Lung (tissue), 12 donors: ENCODE results near the gene RPH3AL. TPM values are rescaled to one million over a fixed set of nuclear protein-coding genes. Genes with fewer than 3 reads are reported as not detected.

Experiments
- ATAC-seq: fragments of 200-7000 bp; cut with Tn5 transposase; one replicate; pipeline ENCODE4 v1.9.1; 2020; ENCODE audit warnings: moderate number of reproducible peaks; ENCODE audit not compliant: insufficient read depth, low FRiP score
- DNase-seq, 3 donors: peaks; one replicate each; pipeline ENCODE4 v3.0.0-alpha.2; 2013 to 2017
- H3K27ac ChIP-seq, 2 donors: one replicate each; pipeline ENCODE4 v1.5.1; 2013; ENCODE audit warnings: mild to moderate bottlenecking in 2 of 2, moderate library complexity in 2 of 2, control low read depth in 1 of 2, inconsistent platforms in 1 of 2, low read depth in 1 of 2, low read length in 1 of 2
- H3K27me3 ChIP-seq, 3 donors: one replicate each; pipeline ENCODE4 v1.5.1; 2013; ENCODE audit warnings: low read length in 2 of 3; ENCODE audit not compliant: control insufficient read depth in 3 of 3, insufficient read depth in 3 of 3
- H3K36me3 ChIP-seq, 4 donors: one replicate each; pipeline ENCODE4 v1.5.1; 2013; ENCODE audit warnings: low read length in 4 of 4, mild to moderate bottlenecking in 1 of 4, moderate library complexity in 1 of 4; ENCODE audit not compliant: control insufficient read depth in 4 of 4, insufficient read depth in 4 of 4
- H3K4me1 ChIP-seq, 5 donors: one replicate each; pipeline ENCODE4 v1.5.1; 2013; ENCODE audit warnings: low read length in 5 of 5, mild to moderate bottlenecking in 2 of 5, moderate library complexity in 1 of 5; ENCODE audit not compliant: control insufficient read depth in 5 of 5, insufficient read depth in 5 of 5
- H3K4me3 ChIP-seq: one replicate; pipeline ENCODE4 v1.5.1; 2013; ENCODE audit warnings: mild to moderate bottlenecking, control low read depth, moderate library complexity
- H3K9ac ChIP-seq, 2 donors: one replicate each; pipeline ENCODE4 v1.5.1; 2013; ENCODE audit warnings: low read length in 2 of 2, control low read depth in 1 of 2; ENCODE audit not compliant: insufficient read depth in 1 of 2
- H3K9me3 ChIP-seq, 4 donors: one replicate each; pipeline ENCODE4 v1.5.1; 2013; ENCODE audit warnings: low read length in 3 of 4, mild to moderate bottlenecking in 1 of 4, moderate library complexity in 1 of 4; ENCODE audit not compliant: control insufficient read depth in 4 of 4, insufficient read depth in 3 of 4
- WGBS, 2 donors: extraction: QIAGEN DNeasy Blood & Tissue Kit; methylation state at CpG; one replicate each; pipeline ENCODE4 v1.1.7; 2013; 5-methylcytosine and 5-hydroxymethylcytosine counted together
- polyA plus RNA-seq, 2 donors: library from polyadenylated mRNA; stranded (reverse); fragments of 200-250 nt; gene quantifications; one replicate each; pipeline ENCODE4 v1.2.1, GENCODE V29; 2013
- total RNA-seq, 2 donors: library from RNA; depleted of rRNA in 1 of 2; stranded (reverse); fragments of >200 nt in 1 of 2; gene quantifications; one replicate each; pipeline ENCODE4 v1.2.1, GENCODE V29; 2014 to 2021
- TF ChIP-seq, protein P1 (sequence below): IDR thresholded peaks from 2 replicates; pipeline ENCODE4 v1.5.1; 2012; ENCODE audit warnings: mild to moderate bottlenecking; ENCODE audit errors: control extremely low read depth, extremely low read depth
- donor health status: control.
- donor health status: control.
- donor health status: Bipolar disorder and iron deficiency.
- donor health status: healthy.
- donor health status: DM: yes; HTN: yes; CAD: no.

The RPH3AL gene
- total and polyA plus RNA-seq, 4 donors: 19.5 to 76.6 (median 21.6) TPM

DNA sequence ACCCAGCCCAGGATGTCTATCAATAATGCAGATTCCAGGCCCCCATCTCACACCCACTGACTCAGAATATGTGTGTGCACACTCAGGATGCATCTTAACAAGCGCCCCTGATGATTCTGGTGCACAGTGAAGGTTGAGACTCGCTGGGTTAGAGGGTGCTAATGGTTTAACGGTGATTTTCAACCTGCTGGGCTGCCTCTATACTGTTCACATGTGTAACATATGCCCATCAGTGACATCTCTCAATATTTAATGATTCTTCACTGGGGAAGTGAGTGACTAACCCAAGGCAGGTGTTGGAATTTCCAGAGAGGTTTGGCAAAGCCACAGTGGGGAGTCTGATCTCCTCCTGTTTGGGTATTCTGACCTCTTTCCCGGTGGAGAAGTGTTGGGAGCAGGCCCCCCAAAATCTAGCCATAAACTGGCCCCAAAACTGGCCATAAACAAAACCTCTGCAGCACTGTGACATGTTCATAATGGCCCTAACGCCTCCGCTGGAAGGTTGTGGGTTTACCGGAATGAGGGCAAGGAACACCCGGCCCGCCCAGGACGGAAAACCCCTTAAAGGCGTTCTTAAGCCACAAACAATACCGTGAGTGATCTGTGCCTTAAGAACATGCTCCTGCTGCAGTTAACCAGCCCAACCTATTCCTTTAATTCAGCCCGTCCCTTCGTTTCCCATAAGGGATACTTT lies 167.0 kb downstream of the RPH3AL start:
- 54 to 62% methylated on average over 14 of the region's 14 CpGs for WGBS, 2 donors
- TF ChIP-seq, protein P1, sequence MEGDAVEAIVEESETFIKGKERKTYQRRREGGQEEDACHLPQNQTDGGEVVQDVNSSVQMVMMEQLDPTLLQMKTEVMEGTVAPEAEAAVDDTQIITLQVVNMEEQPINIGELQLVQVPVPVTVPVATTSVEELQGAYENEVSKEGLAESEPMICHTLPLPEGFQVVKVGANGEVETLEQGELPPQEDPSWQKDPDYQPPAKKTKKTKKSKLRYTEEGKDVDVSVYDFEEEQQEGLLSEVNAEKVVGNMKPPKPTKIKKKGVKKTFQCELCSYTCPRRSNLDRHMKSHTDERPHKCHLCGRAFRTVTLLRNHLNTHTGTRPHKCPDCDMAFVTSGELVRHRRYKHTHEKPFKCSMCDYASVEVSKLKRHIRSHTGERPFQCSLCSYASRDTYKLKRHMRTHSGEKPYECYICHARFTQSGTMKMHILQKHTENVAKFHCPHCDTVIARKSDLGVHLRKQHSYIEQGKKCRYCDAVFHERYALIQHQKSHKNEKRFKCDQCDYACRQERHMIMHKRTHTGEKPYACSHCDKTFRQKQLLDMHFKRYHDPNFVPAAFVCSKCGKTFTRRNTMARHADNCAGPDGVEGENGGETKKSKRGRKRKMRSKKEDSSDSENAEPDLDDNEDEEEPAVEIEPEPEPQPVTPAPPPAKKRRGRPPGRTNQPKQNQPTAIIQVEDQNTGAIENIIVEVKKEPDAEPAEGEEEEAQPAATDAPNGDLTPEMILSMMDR: no peak
- DNase-seq: no peak
- no peaks in the 10 kb centered on the region for H3K36me3 ChIP-seq
- no peak overlapping the region for H3K4me3 ChIP-seq
- peaks cover 0 to 3% (median 0%) of the 10 kb centered on the region in 4 donors for H3K9me3 ChIP-seq
- H3K27me3 ChIP-seq: peaks cover 0 to 39% (median 18%) of the 10 kb centered on the region in 3 donors
- no peak overlapping the region for H3K27ac ChIP-seq
- ATAC-seq: no peak
- peaks cover 0 to 10% (median 0%) of the 10 kb centered on the region in 5 donors for H3K4me1 ChIP-seq
- H3K9ac ChIP-seq: no peak overlapping the region

DNA sequence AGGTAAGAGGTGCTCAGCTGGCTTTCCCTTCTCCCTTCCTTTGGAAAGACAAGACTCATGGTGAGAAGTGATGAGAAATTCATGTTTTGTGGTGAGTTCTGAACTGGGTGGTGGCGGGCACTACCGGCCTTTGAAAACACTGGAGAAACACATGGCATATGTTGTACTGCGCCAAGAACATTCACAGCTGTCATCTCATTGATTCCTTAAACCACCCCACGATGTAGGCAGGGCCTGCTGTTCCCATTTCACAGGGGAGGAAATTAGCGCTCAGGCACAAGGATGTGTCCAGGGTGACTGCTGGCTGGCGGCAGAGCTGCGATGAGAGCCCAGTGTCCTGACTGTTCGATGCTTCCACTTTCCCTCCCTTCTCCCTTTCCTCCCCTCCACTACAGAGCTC lies 169.6 kb downstream of the RPH3AL start:
- Histone ChIP-seq H3K9ac (no peak overlapping the region), H3K36me3 (no peaks in the 10 kb centered on the region), H3K27me3 (peaks cover 0 to 52% (median 22%) of the 10 kb centered on the region in 3 donors), H3K4me3 (no peak overlapping the region), H3K4me1 (peaks cover 0 to 10% (median 4%) of the 10 kb centered on the region in 5 donors), H3K9me3 (peaks cover 0 to 3% (median 0%) of the 10 kb centered on the region in 4 donors), H3K27ac (no peak overlapping the region)
- WGBS, 2 donors: 75 to 85% methylated on average over 8 of the region's 8 CpGs
- ATAC-seq (no peak), DNase-seq (no peak)
- TF ChIP-seq, protein P1: no peak

DNA sequence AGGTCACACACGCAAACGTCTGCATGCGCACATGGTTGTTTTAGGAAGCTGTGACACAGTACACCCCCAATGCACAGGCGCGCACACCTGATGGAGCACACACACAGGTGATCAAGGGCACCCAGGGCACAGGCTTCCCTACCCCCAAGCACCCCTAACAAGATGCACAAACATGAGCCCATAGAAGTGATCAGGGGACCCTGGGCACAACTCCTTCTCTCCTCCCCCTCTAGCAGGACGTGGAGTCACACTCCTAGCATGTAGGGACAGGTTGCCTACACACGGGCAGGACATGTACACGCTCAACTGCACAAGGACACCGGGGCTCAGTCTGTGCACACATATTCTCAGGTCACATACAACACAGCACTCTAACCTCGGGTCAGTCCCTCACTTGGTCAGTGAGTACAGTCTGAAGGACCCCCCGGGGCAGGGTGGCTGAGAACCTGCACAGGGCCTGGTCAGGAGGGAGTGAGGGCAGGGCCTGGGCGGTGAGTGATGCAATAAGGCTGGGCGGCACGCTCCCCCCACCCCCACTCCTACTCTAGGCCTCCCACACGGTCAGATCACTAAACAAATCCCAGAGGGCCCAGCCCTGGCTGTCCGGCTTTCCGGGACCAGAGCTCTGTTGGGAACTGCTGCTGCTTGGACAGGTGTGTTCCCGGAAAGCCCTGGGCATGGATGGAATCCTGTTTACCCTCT lies 170.4 kb downstream of the RPH3AL start:
- Histone ChIP-seq H3K36me3 (no peaks in the 10 kb centered on the region), H3K4me1 (peaks cover 0 to 10% (median 4%) of the 10 kb centered on the region in 5 donors), H3K27me3 (peaks cover 0 to 52% (median 22%) of the 10 kb centered on the region in 3 donors), H3K9ac (no peak overlapping the region), H3K9me3 (peaks cover 0 to 3% (median 0%) of the 10 kb centered on the region in 4 donors), H3K4me3 (peak overlapping the region; percentile 10), H3K27ac (peak overlapping the region in 1 of 2 donors; percentile 23)
- DNase-seq: peak in 1 of 3 donors; percentile 30
- ATAC-seq: peak; percentile 58
- WGBS, 2 donors: 53 to 56% methylated on average over 18 of the region's 18 CpGs
- TF ChIP-seq, protein P1: no peak
